Left colon (tissue), 2 donors: ENCODE data around the gene POU2F2. TPM values are rescaled to one million over a fixed set of nuclear protein-coding genes. Genes with fewer than 3 reads are reported as not detected.

ENCODE experiments used
- ATAC-seq: fragments of 200-7000 bp; cut with Tn5 transposase; one replicate; pipeline ENCODE4 v1.9.1; 2020; ENCODE audit warnings: mild to moderate bottlenecking, moderate library complexity
- DNase-seq, 2 donors: peaks; one replicate each; pipeline ENCODE4 v3.0.0-alpha.2; 2020
- intact Hi-C, 2 donors: fragments of 100-400 bp; cut with DNase I in 1 of 2; cut with micrococcal nuclease in 1 of 2; formaldehyde crosslinking; loops; one replicate each; pipeline versions ENCODE4 v1.11.2 to v1.14.0; 2022; cut with DNase I, micrococcal nuclease
- long read RNA-seq: library from polyadenylated mRNA; unstranded; transcript quantifications from one replicate; pipeline ENCODE4 v2.0.0, GENCODE V29; 2021
- total RNA-seq, 2 donors: library from RNA; stranded (reverse); fragmentation: NEBNext Ultra II Directional; extraction: Animal tissue kit (Norgen Biotek cat#: 25700); gene quantifications; one replicate each; pipeline ENCODE4 v1.2.1, GENCODE V29; 2021
- donor health status: DM: no; HTN: no; CAD: no.
- donor health status: DM: yes; HTN: yes; CAD: no.

The POU2F2 gene
- total RNA-seq = 1 to 10 TPM; 1.5 to 3.8 TPM
- long read RNA-seq, partial matches to known transcripts = 0 of 2 reads
- long read RNA-seq, other reads (novel, unspliced or antisense) = 2 of 2 reads

- peak; percentile 29 for ATAC-seq
Observed at GRCh38 chr19:42132030-42132628, at the start of gene POU2F2. POU2F2 (minus strand) TSS chr19:42132446; CDS start chr19:42132411, 35 bp downstream.

GRCh38 chr19:42178791-42179674 is 46.8 kb upstream of the POU2F2 start:
- intact Hi-C loops = no loop called here
- ATAC-seq (no peak), DNase-seq (no peak)

More at GRCh38 chr19:42132030-42132628, at the start of gene POU2F2:
- peak; percentile 74 to 76 for DNase-seq
- intact Hi-C loops = loop anchor here (5.0 to 10.0 kb wide), 2 partner anchors 50 to 53 kb away; no protein-coding TSS in a partner anchor

- no peak for DNase-seq
- intact Hi-C loops = no loop called here
- no peak for ATAC-seq
Observed at GRCh38 chr19:42177686-42178019, 45.4 kb upstream of the POU2F2 start.

GRCh38 chr19:42176990-42177685 is 44.9 kb upstream of the POU2F2 start:
- ATAC-seq (peak; percentile 96), DNase-seq (peak; percentile 49 to 79)
- intact Hi-C loops = no loop called here

GRCh38 chr19:42176649-42176989 is 44.4 kb upstream of the POU2F2 start:
- DNase-seq = no peak
- intact Hi-C loops = no loop called here
- peak; percentile 69 for ATAC-seq

DNA sequence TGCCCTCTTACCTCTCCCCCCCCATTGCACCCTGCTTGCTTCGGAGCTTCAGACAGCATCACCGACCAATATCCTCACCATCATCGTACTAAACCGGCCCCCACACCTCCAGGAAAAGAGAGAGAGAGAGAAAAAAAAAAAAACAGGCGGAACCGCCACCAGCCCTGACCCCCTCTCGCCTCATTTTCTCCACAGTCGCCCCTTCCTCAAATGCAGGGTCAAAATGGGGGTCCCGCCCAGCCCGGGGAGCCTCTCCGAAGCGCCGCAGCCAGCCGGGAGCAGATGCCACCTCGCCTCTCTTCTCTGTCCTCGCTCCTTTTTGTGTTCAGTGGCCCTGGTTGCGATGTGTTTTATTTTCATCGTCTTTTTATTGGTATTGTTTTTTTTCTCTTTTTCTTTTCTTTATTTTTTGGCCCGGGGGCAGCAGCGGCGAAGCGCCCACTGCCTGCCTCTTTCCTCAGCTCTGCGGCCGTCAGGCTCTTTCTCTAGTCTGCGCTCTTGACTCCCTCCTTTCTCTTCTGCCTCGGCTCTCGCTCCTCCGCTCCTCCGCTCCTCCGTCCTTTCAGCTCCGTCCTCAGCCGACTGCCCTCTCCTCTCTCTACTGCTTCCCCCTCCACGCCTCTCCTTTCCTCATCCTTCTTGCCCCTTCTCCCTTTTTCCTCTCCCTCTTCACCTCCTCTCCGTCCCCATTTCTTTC is 43.9 kb upstream of the POU2F2 start:
- DNase-seq (peak in 1 of 2 donors; percentile 31), ATAC-seq (peak; percentile 37)
- intact Hi-C loops = no loop called here

DNA sequence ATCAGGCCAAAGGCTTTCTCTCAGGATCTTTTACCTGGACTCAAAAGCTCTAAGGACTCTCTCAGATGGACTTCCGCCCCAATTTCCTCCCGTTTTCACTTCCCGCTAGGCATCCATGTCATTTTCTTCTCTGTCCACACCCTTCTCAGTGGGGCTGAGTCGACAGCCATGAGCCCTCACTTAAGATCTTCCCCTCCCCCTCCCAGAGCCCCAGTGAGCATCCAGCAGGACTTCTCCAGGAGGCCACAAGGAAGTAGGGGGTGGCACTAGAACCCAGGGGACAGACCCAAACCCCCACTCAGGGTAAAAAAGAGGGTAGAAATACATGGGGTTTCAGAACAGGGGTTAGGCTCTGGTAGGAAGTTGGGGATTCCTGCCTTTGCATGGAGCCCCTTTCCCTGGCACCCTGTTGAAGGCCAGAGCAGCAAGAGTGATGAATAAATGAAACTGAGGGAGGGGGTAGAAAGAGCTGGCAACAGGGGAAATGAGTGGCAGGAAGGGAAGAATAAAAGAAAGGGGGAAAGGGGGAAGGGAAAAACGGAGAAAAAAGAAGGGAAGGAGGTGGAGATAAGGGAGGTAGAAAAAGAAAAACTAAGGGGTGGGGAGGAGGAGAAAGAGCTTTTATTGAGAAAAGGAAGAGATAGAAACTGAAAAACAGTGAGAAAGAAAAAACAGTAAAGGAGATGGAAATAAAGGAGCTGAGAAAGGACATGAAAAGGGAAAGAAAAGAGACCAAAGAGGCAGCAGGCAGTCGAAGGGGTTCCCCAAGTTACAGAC is 42.9 kb upstream of the POU2F2 start:
- DNase-seq (no peak), ATAC-seq (no peak)
- intact Hi-C loops = no loop called here

GRCh38 chr19:42174188-42174587 is 41.9 kb upstream of the POU2F2 start:
- no peak for ATAC-seq
- intact Hi-C loops = no loop called here
- no peak for DNase-seq

DNA sequence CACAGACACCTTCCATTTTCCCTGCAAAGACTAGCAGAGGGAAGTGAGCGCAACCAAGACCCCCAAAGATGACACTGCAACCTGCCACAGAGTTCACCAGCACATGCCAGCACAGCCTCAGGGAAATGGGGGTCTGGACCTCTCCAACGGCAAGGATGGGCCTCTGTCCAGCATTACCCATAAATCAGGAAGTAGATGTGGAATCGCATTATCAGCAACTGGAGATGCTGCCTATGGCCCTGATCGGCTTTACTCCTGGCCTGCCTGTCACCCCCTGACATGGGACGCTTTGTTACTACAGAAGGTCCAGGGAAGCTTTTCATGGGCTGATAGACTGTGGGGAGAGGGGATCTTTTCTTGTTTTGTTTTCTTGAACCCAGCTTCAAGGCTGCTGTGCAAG is 41.4 kb upstream of the POU2F2 start:
- DNase-seq (no peak), ATAC-seq (no peak)
- intact Hi-C loops = no loop called here

DNA sequence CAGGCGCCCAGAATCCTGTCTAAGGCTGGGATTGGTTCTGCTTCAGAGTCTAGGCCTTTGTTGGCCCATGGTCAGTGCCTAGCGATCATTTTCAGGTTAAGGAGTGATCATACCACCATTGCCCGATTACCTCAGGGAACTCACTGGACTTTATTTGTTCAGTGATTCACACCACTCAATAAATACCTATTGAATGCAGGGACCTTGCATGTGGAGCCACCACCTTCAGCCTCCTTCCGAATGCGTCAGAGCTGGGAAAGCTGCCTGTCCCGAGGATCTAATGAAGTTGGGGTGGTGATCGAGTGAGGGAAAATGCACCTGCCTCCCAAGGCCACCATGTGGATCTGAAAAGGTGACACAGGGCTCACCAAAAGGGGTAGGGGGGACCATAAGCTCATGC is 40.0 kb upstream of the POU2F2 start:
- ATAC-seq (no peak), DNase-seq (no peak)
- intact Hi-C loops = no loop called here

GRCh38 chr19:42170715-42171114 is 38.5 kb upstream of the POU2F2 start:
- ATAC-seq (no peak), DNase-seq (no peak)
- intact Hi-C loops = no loop called here

GRCh38 chr19:42169486-42170413 is 37.5 kb upstream of the POU2F2 start:
- intact Hi-C loops = no loop called here
- DNase-seq (no peak), ATAC-seq (no peak)

- DNase-seq = no peak
- intact Hi-C loops = no loop called here
- ATAC-seq = no peak
Observed at GRCh38 chr19:42168206-42168605, 36.0 kb upstream of the POU2F2 start.

DNA sequence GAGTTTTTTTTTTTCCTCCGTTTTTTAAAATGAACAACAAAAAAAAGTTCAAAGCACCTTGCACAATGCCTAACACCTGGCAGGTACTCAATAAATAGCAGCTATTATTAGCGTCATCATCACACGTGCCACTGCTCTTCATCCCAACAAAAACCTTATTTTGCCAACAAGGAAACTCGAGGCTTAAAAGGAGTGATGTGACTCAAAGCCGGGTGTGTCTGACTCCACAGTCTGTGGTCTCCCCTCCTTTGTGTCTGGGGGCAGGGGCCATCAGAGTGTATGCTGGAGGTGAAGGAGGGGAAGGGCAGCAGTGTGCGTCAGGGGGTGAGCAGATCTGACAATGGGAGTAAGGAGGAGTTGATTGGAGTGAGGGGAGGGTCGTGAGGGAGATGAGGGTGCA is 34.1 kb upstream of the POU2F2 start:
- DNase-seq (no peak), ATAC-seq (no peak)
- intact Hi-C loops = no loop called here

DNA sequence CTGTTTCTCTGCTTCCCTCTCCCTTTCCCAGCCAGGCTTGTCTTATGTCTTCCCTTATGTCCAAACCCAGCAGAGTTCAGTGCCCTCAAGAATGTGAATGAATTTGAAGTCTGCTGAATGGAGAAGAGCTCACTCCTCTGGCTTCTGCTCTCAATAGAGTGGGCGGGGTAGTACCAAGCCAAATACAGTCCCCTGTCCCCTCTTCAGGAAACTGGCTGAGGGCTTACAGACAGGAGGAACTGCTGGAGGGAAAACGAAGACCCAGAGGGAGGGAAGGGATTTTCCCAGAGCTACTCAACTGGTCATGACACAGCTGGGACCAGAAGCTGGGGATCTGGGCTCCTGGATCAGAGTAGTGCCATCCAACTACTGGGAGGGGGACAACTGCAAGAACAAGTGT is 32.9 kb upstream of the POU2F2 start:
- no peak for DNase-seq
- ATAC-seq = no peak
- intact Hi-C loops = no loop called here

- no peak for DNase-seq
- ATAC-seq = no peak
- intact Hi-C loops = no loop called here
Observed at GRCh38 chr19:42161616-42162263, 29.5 kb upstream of the POU2F2 start.

- ATAC-seq (no peak), DNase-seq (no peak)
- intact Hi-C loops = no loop called here
Observed at GRCh38 chr19:42159942-42160341, 27.7 kb upstream of the POU2F2 start.
